HepG2 (cell line): ENCODE measurements around the gene KDM3B. TPM values are rescaled to one million over a fixed set of nuclear protein-coding genes. Genes with fewer than 3 reads are reported as not detected.

Source experiments
- ATAC-seq: fragments of 200-7000 bp; cut with Tn5 transposase; 3 replicates; pipeline ENCODE4 v1.9.1; 2020; ENCODE audit warnings: mild to moderate bottlenecking, moderate library complexity
- BruUV-seq: library from RNA; stranded (reverse); fragments of 400-500 nt; replicated peaks from 2 replicates; lab custom pipeline; 2021; lab: Mats Ljungman, UMichigan
- CTCF ChIA-PET: fragments of 300-600 bp; formaldehyde crosslinking; extraction: SDS; loops from one replicate; lab custom pipeline; 2021; ENCODE audit warnings: low total read pairs, inconsistent platforms, low intra/inter-chr PET ratio; lab: Yijun Ruan, JAX
- POLR2A ChIA-PET: fragments of 350-600 bp; sonication (Branson Sonifier 250); formaldehyde crosslinking; loops from one replicate; lab custom pipeline; 2020; ENCODE audit warnings: antibody characterized with exemption, inconsistent platforms; lab: Yijun Ruan, JAX
- DNase-seq: peaks from one replicate; pipeline ENCODE4 v3.0.0-alpha.2; 2015; ENCODE audit warnings: low spot score
- FAIRE-seq: peaks from 3 replicates; lab custom pipeline; 2011; peaks lifted over from hg19 to GRCh38; lab: Jason Lieb, UNC
- H2AFZ ChIP-seq: one replicate; pipeline ENCODE4 v1.6.1; 2011; ENCODE audit warnings: low read length, inconsistent platforms
- H3K27ac ChIP-seq: fragments of 300-600 bp; 3 replicates; pipeline ENCODE4 v1.8.0; 2011; ENCODE audit warnings: mixed run types, mild to moderate bottlenecking, mixed read lengths, low read length, inconsistent platforms; ENCODE audit not compliant: insufficient read depth; ENCODE audit errors: extremely low read length
- H3K27me3 ChIP-seq, 2 experiments: fragments of 200-600 bp in 1 of 2; 2 replicates in 1 of 2; 3 replicates in 1 of 2; pipeline versions ENCODE4 v1.6.0 to v1.8.0; 2011; ENCODE audit warnings: low read length in 2 of 2, mild to moderate bottlenecking in 2 of 2, moderate library complexity in 2 of 2, inconsistent platforms in 1 of 2; ENCODE audit not compliant: insufficient read depth in 2 of 2, control insufficient read depth in 1 of 2
- H3K36me3 ChIP-seq, 2 experiments: fragments of 200-600 bp in 1 of 2; replicated peaks in 1 of 2; 2 replicates in 1 of 2; 3 replicates in 1 of 2; pipeline versions ENCODE4 v1.5.1 to v1.8.0; 2011; ENCODE audit warnings: low read length in 2 of 2, inconsistent platforms in 1 of 2; ENCODE audit not compliant: insufficient read depth in 2 of 2, control insufficient read depth in 1 of 2
- H3K4me1 ChIP-seq: 2 replicates; pipeline ENCODE4 v1.5.1; 2012; ENCODE audit warnings: low read length, inconsistent platforms; ENCODE audit not compliant: insufficient read depth
- H3K4me2 ChIP-seq: 2 replicates; pipeline ENCODE4 v1.6.0; 2011; ENCODE audit warnings: low read depth, low read length, inconsistent platforms
- H3K4me3 ChIP-seq, 3 experiments: fragments of 200-600 bp in 1 of 3; sonication (generic), shearing (Covaris generic) in 1 of 3; replicated peaks in 1 of 3; 2 replicates each; pipeline ENCODE4 v1.5.1; 2011 to 2016; ENCODE audit warnings: low read length in 3 of 3, inconsistent platforms in 2 of 3, low read depth in 2 of 3, mild to moderate bottlenecking in 2 of 3, control low read depth in 1 of 3, mixed read lengths in 1 of 3; ENCODE audit not compliant: insufficient read depth in 1 of 3
- H3K79me2 ChIP-seq: one replicate; pipeline ENCODE4 v1.6.1; 2011; ENCODE audit warnings: low read length, inconsistent platforms; ENCODE audit not compliant: insufficient read depth
- H3K9ac ChIP-seq: 2 replicates; pipeline ENCODE4 v1.6.0; 2011; ENCODE audit warnings: mild to moderate bottlenecking, low read depth, low read length, inconsistent platforms; ENCODE audit not compliant: insufficient read depth
- H3K9me3 ChIP-seq: 2 replicates; pipeline ENCODE4 v1.5.1; 2012; ENCODE audit warnings: mild to moderate bottlenecking, low read length
- H4K20me1 ChIP-seq: 2 replicates; pipeline ENCODE4 v1.6.0; 2011; ENCODE audit warnings: inconsistent platforms, mild to moderate bottlenecking, low read length, moderate library complexity; ENCODE audit not compliant: insufficient read depth
- HMGA1 ChIP-seq: sonication (generic); formaldehyde crosslinking; conservative IDR thresholded peaks from 2 replicates; pipeline ENCODE4 v1.4.0; 2020; ENCODE audit warnings: missing genetic modification reagents
- MTF1 ChIP-seq: sonication (generic); formaldehyde crosslinking; IDR thresholded peaks from 2 replicates; pipeline ENCODE4 v1.5.0; 2020; ENCODE audit warnings: missing genetic modification reagents
- MYNN ChIP-seq: sonication (generic); formaldehyde crosslinking; IDR thresholded peaks from 2 replicates; pipeline ENCODE4 v1.4.0; 2020; ENCODE audit warnings: mild to moderate bottlenecking, low read depth, missing genetic modification reagents
- RFXANK ChIP-seq: IDR thresholded peaks from 2 replicates; pipeline ENCODE4 v1.6.1; 2016
- SALL2 ChIP-seq: sonication (generic); formaldehyde crosslinking; IDR thresholded peaks from 2 replicates; pipeline ENCODE4 v1.8.1; 2023; ENCODE audit warnings: mild to moderate bottlenecking, missing genetic modification reagents, inconsistent platforms
- TP53 ChIP-seq: sonication (generic); formaldehyde crosslinking; conservative IDR thresholded peaks from 2 replicates; pipeline ENCODE4 v1.4.0; 2020; ENCODE audit warnings: missing genetic modification reagents
- ZNF451 ChIP-seq: sonication (generic); formaldehyde crosslinking; IDR thresholded peaks from 2 replicates; pipeline ENCODE4 v1.5.0; 2020; ENCODE audit warnings: mild to moderate bottlenecking, missing genetic modification reagents
- ZNF552 ChIP-seq: sonication (generic); formaldehyde crosslinking; IDR thresholded peaks from 2 replicates; pipeline ENCODE4 v1.9.0; 2022; ENCODE audit warnings: missing genetic modification reagents, mild to moderate bottlenecking, borderline replicate concordance
- ZNF781 ChIP-seq: sonication (generic); formaldehyde crosslinking; IDR thresholded peaks from 2 replicates; pipeline ENCODE4 v1.5.1; 2020; ENCODE audit warnings: borderline replicate concordance, mild to moderate bottlenecking, missing genetic modification reagents; ENCODE audit errors: not compliant biosample characterization
- ZNF839 ChIP-seq: sonication (generic); formaldehyde crosslinking; IDR thresholded peaks from 2 replicates; pipeline ENCODE4 v1.4.0; 2020; ENCODE audit warnings: missing genetic modification reagents, mild to moderate bottlenecking, borderline replicate concordance
- whole genome bisulfite sequencing: methylation state at CpG from one replicate; pipeline ENCODE4 v1.1.6; 2017; ENCODE audit warnings: low lambda C conversion rate; 5-methylcytosine and 5-hydroxymethylcytosine counted together
- in situ Hi-C: cut with HindIII; loops from 2 replicates; pipeline ENCODE4 v1.10.0; 2017; ENCODE audit warnings: low pct_unique_long_range_greater_than_20kb; ENCODE audit not compliant: extremely low pct_ligation_motif_present
- intact Hi-C: fragments of 100-400 bp; cut with micrococcal nuclease; formaldehyde crosslinking; loops from one replicate; pipeline ENCODE4 v1.10.0; 2022; ENCODE audit not compliant: unreplicated experiment
- polyA plus RNA-seq, 8 experiments: library from polyadenylated mRNA; depleted of rRNA in 3 of 8; stranded (reverse) in 7 of 8; unstranded in 1 of 8; fragments of >200 nt; fragmentation: Illumina TruSeq in 4 of 8; extraction: Trizol in 4 of 8; gene quantifications; 2 replicates each; pipeline versions ENCODE4 v1.2.1 to v1.2.3, GENCODE V29; 2011 to 2016; ENCODE audit warnings: low read depth in 4 of 8, missing spikeins in 1 of 8, mixed read lengths in 1 of 8; ENCODE audit not compliant: insufficient read depth in 1 of 8
- total RNA-seq, 5 experiments: library from RNA; depleted of rRNA; stranded (reverse); fragments of >200 nt; fragmentation: Illumina TruSeq; extraction: Trizol; gene quantifications; 2 replicates each; pipeline ENCODE4 v1.2.3, GENCODE V29; 2016; ENCODE audit warnings: low read depth in 1 of 5

The KDM3B gene
- total and polyA plus RNA-seq, 2 of the 13 experiments (the other 11 are each of a cell fraction or from before 2014, with no cell fraction given), result 19.7 to 34.3 TPM

DNA sequence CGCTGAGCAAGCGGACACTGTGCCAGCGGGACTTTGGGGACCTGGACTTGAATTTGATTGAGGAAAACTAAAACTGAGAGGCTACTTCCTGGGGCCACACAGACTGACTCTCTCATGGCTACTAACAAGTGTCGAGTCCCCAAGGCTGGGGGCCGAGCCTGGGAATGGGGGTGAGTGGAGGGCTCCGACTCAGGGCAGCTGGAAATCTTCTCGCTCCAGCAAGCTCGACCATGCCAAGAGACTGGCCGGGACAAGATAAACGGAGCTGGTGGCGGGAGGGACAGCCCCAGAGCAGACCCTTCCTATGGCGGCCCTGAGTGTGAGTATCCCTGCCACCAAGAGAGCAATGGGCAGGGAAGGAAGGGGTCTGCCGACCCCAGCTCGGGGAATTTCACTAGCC lies 5.6 kb upstream of the KDM3B start (continued):
- TF ChIP-seq RFXANK (CRISPR knock-in tag), result no peak
- TF ChIP-seq ZNF781 (CRISPR knock-in tag), result no peak
- TF ChIP-seq SALL2, result no peak
- no peak for TF ChIP-seq MYNN (CRISPR knock-in tag)
- no peak for TF ChIP-seq HMGA1 (CRISPR knock-in tag)

- Histone ChIP-seq H3K9me3 (no peaks in the 10 kb centered on the region), H3K79me2 (peaks cover 20% of the 10 kb centered on the region), H3K27ac (no peak overlapping the region), H3K27me3 (no peaks in the 10 kb centered on the region; a peak in 1 of 5 replicates), H3K9ac (no peak overlapping the region), H3K4me2 (no peak overlapping the region), H3K36me3 (peaks cover 12 to 31% of the 10 kb centered on the region in 2 experiments), H2AFZ (no peak overlapping the region), H3K4me1 (peaks cover 10% of the 10 kb centered on the region), H3K4me3 (no peak overlapping the region), H4K20me1 (peaks cover 12% of the 10 kb centered on the region)
- WGBS, result 86% methylated on average over 1 of the region's 1 CpG
- FAIRE-seq (no peak), ATAC-seq (no peak), DNase-seq (no peak)
- in situ Hi-C loops (no loop called here), intact Hi-C loops (loop anchor here (5.0 kb wide), 1 partner anchor 173 kb away; the partner anchor contains the start of genes BRD8 and KIF20A)
- ChIA-PET POLR2A (interaction anchor here (6.2 kb wide), 1 partner anchor 10 kb away, joined by 111 read pairs; the partner anchor contains the start of gene FAM53C), CTCF (no interaction called here)
- no peak for TF ChIP-seq MTF1 (CRISPR knock-in tag)
- no peak for TF ChIP-seq ZNF552
- no peak for TF ChIP-seq ZNF839
- TF ChIP-seq ZNF451, result no peak
- TF ChIP-seq TP53 (CRISPR knock-in tag), result no peak
- no TSS peak for BruUV-seq
Measured at GRCh38 chr5:138349852-138350562, 2.5 kb upstream of the KDM3B start.
